HG03521 (cell line): ENCODE measurements around the gene PTGDR2.

Experiments
- ATAC-seq: cut with Tn5 transposase; IDR thresholded peaks from one replicate; pipeline ENCODE4 v1.9.1; 2021; ENCODE audit warnings: mild to moderate bottlenecking, moderate library complexity; ENCODE audit not compliant: unreplicated experiment

Gene PTGDR2

GRCh38 chr11:60859616-60860250, 4.0 kb upstream of the PTGDR2 start:
- no peak for ATAC-seq

DNA sequence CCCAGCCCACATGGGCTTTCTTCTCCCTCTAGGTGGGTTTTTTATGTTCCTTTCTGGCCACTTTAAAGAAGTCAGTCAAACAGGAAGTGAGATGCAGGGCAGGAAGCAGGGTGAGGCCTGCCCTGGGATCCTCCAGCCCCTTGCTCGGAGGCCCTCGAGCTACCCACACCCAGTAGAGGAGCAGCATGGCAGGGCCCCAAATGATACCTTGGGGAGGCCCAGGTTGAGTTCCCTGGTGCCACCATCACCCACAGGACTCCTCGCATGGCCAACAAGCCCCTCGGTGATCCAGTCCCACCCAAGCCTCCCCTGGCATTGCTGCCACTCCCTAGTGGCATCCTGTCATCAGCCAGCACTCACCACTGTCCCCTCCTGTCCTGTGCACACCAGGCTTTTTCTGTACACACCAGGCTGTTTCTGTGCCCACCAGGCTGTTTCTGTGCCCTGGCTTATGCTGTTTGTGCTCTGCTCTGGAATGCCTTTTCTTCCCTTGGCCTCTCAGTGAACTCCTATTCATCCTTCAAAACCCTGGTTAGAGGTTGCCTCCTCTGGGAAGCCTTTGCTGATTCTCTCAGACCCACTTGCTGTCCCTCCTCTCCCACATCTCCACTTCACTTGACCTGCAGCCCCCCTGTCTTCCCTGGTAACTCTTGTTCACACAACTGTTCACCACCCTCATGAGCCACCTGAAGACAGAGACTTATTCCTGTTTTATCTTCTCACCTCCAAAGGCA, 3.1 kb upstream of the PTGDR2 start:
- no peak for ATAC-seq

DNA sequence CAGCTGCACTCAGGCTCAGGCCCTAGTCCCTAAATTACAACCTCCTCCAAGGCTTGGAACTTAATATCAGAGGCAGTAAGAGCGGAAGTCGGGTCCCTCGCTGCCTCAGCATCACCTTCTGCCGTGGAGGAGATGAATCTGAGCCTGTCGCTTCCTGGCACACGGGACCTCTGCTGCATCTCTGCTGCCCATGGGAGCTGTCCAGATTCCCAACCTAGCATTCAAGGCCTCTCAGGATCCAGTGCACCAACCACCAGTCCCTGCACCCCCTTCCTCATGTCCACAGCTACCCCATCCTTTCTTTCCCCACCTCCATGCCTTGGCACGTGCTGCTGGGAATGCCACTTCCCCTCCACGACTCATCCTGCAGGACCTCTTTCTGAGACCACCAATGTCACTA, 2.5 kb upstream of the PTGDR2 start:
- ATAC-seq: no peak

GRCh38 chr11:60857378-60858232, 1.9 kb upstream of the PTGDR2 start:
- ATAC-seq: no peak

- ATAC-seq: no peak
Observed at GRCh38 chr11:60854847-60855725, 664 bp downstream of the PTGDR2 start.

GRCh38 chr11:60854140-60854846, 1.5 kb downstream of the PTGDR2 start:
- ATAC-seq: no peak

GRCh38 chr11:60852982-60853950, 2.5 kb downstream of the PTGDR2 start:
- no peak for ATAC-seq

GRCh38 chr11:60852117-60852981, 3.4 kb downstream of the PTGDR2 start:
- no peak for ATAC-seq

GRCh38 chr11:60851327-60852104, 4.2 kb downstream of the PTGDR2 start:
- no peak for ATAC-seq

GRCh38 chr11:60849641-60850520, 5.9 kb downstream of the PTGDR2 start:
- no peak for ATAC-seq

DNA sequence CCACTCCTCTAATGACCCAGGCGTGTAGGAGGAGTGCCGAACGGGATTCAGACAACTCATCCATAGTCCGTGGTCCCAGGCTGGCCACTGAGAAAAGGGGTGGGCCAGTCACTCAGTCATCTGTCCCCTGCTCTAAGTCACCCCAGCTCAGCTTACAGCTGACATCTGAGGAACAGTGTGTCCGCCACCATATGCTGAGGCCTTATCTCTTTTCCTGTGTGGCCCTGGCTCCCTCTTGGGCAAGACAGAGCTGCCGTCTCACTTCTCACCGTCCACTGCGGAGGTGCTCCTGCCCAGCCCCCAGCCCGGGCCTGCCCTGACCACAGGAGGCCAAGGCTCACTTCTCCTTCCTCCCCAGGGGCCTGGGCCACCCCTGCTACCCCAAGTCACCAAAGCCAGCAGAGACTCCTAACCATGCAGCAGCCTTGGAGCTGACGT, 7.0 kb downstream of the PTGDR2 start:
- ATAC-seq: no peak

DNA sequence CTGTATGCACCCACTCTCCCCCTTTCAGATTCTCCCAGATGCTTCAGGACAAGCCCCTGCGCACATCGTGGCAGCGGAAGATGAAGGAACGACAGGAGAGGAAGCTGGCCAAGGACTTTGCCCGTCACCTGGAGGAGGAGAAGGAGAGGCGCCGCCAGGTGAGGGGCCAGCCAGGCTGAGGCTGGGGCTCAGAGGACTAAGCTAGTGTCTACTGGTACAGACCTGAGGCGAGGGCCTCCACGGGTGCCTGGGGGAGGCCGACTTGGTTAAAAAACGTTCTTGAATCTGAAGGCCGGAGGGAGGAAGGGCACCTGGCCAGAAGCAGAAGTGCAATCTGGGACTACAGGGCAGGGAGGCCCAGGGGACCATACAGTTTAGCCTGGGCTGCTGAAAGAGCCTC, 7.9 kb downstream of the PTGDR2 start:
- no peak for ATAC-seq

GRCh38 chr11:60847281-60847680, 8.5 kb downstream of the PTGDR2 start:
- ATAC-seq: no peak

DNA sequence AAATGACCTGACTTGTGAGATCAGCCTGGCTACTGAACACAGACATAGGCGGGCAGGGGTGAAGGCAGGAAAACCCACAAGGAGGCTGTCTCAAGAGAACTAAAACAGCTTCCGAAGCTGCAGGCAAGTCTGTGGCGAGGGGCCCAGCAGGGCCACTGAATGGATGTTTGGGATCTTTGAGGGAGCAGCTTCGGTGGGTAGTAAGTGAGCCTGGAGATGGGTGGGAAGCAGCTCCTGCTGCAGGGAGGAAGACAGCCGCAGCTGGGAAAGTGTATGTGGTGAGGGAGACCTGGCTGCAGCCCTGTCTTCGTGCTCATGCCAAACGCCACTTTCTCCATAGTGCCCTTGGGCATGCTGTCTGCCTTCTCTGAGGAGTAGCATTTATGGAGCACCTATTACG, 10.4 kb downstream of the PTGDR2 start:
- ATAC-seq: no peak

- no peak for ATAC-seq
Observed at GRCh38 chr11:60844870-60845221, 10.9 kb downstream of the PTGDR2 start.
